GM18511 (cell line): Measurements from ENCODE around the gene AP3B1.

Experiments
- ATAC-seq: cut with Tn5 transposase; IDR thresholded peaks from one replicate; pipeline ENCODE4 v1.9.1; 2021; ENCODE audit warnings: mild to moderate bottlenecking, moderate library complexity; ENCODE audit not compliant: unreplicated experiment

The AP3B1 gene

GRCh38 chr5:77983482-77984199 lies 310.9 kb downstream of the AP3B1 start:
- ATAC-seq = no peak

DNA sequence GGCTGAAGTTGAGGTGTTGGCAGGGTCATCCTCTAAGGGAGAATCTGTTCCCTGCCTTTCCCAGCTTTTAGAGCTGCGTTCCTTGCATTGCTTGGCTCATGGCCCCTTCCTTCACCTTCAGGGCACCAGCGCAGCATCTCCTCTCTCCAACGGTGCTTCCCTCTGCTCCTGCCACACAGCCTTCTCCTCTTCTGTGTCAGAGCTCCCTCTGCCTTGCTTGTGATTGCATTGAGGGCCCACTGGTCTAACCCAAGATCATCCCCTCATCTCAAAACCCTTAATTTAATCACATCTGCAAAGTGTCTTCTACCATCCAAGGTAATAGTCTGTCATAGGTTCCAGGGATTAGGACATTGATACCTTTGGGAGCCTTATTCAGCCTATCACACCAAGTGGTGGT lies 312.7 kb downstream of the AP3B1 start:
- no peak for ATAC-seq

GRCh38 chr5:77974576-77974975 lies 319.9 kb downstream of the AP3B1 start:
- ATAC-seq = no peak

GRCh38 chr5:77973253-77973609 lies 321.3 kb downstream of the AP3B1 start:
- no peak for ATAC-seq

- ATAC-seq = peak; percentile 78
Measured at GRCh38 chr5:77972469-77973252, 321.8 kb downstream of the AP3B1 start.

- peak; percentile 18 for ATAC-seq
Measured at GRCh38 chr5:77971776-77972468, 322.6 kb downstream of the AP3B1 start.

- no peak for ATAC-seq
Measured at GRCh38 chr5:77970891-77971290, 323.6 kb downstream of the AP3B1 start.

DNA sequence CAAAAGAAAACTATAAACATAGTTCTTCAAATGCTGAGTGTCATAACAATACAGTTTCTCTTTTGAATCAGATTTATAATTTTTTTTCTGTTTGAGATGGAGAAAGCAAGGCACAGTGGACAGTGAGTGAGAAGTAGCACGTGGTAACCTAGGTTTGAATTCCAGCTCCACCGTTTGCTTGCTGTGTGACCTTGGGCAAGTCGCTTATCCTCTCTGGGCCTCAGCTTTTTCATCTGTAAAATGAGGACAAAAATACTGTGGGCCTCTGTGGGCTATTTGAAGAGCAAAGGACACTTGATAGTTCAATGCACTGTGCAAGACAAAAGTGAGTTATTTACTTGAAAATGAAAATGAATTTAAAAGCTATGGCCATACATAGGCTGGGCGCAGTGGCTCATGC lies 330.7 kb downstream of the AP3B1 start:
- no peak for ATAC-seq

DNA sequence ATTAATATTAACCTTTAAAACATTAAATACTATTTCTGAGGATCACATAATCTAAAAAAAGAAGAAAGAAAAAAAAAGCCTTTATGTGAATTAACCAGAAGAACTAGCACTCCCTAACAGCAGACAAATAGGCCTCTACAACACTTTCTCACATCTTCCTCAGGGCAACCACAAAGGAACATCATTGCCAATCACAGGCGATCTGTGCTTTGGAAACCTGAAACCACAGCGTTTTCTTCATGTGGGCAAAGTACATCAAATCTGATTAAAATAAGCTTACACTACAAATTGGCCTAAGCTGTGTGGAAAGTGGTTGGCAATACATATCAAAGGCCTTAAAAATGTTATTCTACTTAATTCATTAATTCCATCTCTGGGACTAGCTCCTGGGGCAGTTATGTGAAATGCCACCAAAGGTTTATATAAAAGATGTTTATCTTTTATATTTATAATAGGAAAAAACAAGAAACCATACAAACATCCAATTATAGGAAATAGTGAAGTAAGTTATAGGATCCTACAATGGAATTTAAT lies 333.6 kb downstream of the AP3B1 start:
- ATAC-seq = no peak

DNA sequence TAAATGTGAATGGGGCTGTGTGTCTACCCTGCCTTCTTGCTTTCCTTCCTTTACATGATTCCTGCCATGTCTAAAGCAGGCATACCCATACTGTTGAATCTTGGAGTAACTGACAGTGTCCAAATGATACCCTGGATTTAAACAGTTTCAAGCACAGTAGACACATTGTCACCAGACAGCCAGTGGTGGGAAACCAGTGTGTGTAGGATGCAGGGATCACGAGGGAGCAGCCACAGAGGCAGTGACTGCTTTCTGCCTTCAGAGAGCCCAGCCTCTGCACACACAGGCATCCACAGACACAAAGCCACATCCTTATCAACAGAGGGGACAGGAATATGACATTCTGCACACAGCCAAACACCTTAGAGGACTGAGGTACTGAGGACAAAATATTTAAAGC lies 334.2 kb downstream of the AP3B1 start:
- no peak for ATAC-seq

DNA sequence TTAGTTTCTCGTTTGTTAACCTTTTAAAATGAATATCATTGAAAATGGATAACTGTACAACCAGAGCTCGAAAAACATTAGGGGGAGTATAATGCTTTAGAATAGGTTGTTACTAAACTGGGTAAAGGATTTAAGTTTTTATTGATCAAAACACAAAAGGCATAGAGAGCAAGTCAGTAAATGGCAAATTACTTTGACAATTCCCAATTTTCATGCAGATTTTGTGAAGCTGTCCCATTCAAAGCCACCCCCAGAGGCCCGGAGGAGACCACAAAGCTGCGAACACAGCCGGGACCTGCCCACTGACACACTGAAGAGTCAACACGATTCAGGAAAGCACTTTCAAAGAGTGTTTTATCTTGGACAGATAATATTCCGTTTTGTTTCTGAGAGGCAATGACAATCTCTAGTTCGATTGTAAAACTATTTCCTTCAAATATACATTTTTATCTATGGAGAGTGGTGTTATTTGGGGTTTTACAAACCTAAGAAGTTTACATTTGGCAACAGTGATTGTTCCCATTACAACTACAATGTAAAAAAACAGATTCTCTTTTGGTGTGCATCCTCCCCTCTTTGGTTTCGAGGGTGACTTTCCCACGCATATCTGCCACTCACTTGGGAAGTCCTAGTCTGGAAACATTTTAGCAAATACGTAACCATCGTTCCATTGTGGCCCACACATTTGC lies 335.7 kb downstream of the AP3B1 start:
- no peak for ATAC-seq

- no peak for ATAC-seq
Measured at GRCh38 chr5:77957931-77958521, 336.5 kb downstream of the AP3B1 start.

- no peak for ATAC-seq
Measured at GRCh38 chr5:77957516-77957915, 337.0 kb downstream of the AP3B1 start.

DNA sequence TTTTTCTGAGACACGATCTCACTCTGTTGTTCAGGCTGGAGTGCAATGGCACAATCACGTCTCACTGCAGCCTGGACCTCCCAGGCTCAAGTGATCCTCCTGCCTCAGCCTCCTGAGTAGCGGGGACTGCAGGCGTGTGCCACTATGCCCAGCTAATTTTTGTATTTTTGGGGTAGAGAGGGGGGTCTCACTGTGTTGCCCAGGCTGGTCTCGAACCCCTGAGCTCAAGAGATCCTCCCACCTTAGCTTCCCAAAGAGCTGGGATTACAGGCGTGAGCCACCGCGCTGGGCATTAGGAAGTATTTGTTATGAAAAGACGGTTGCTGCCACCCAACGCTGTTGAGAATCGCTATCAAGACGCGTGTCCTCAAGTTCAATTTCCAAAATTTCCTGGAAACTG lies 337.4 kb downstream of the AP3B1 start:
- no peak for ATAC-seq

- no peak for ATAC-seq
Measured at GRCh38 chr5:77955577-77955976, 338.9 kb downstream of the AP3B1 start.

- no peak for ATAC-seq
Measured at GRCh38 chr5:77953374-77953773, 341.1 kb downstream of the AP3B1 start.

DNA sequence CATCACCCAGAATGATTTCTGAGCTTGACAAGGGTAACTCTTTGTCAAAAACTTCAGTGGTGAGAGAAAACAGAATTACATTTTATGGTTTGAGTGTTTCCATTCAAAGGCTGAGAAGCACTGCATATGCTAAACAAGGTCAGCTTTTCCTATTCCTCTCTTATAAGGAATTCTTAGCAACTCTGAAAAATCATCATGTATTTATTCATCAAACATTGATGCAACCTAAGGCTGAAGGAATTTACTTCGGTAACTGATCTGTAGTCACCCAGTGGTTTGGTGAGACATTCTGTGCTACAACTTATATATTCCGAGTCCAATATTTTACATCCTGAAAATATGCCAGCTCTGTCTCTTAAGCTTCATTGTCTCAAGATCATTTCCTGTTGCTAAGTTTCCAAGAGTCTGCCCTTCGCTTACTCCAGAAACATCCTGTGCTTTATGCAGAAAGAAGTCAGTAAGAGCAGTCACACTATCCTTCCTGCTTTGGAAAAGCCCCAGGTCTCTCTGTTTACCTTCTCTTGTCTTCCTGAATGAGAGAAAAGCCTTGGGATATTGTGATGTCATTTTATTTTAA lies 341.8 kb downstream of the AP3B1 start:
- ATAC-seq = no peak
